Peyer's patch (tissue), 4 donors: ENCODE data around the gene DPRX.

Experiments
- POLR2A ChIP-seq, 2 donors: fragments of 450-650 bp; IDR thresholded peaks; one replicate each; pipeline ENCODE4 v1.5.1; 2017; ENCODE audit warnings: antibody characterized with exemption in 2 of 2, mild to moderate bottlenecking in 2 of 2, moderate library complexity in 2 of 2
- TF ChIP-seq, protein P1 (sequence below), 6 experiments: fragments of 450-650 bp in 4 of 6; fragments of 200-600 bp in 2 of 6; sonication (generic) in 1 of 6; IDR thresholded peaks; one replicate each; pipeline ENCODE4 v1.5.1; 2017 to 2019; ENCODE audit warnings: antibody characterized with exemption in 6 of 6, mild to moderate bottlenecking in 3 of 6, moderate library complexity in 1 of 6

DNA sequence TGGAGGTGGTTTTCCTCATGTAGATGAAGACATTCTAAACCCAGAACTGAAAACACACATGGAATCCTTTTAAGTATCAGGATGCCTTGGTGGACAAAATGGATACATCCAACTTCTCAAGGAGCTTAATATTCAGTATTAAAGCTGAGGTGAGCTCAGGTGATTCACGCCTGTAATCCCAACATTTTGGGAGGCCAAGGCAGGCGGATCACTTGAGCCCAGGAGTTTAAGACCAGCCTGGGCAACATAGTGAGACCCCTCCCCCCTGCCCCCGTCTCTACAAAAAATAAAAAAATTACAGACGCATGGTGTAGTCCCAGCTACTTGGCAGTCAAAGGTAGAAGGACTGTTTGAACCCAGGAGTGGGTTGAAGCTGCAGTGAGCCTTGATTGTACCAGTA is 28.8 kb downstream of the DPRX start:
- TF ChIP-seq, protein P1, sequence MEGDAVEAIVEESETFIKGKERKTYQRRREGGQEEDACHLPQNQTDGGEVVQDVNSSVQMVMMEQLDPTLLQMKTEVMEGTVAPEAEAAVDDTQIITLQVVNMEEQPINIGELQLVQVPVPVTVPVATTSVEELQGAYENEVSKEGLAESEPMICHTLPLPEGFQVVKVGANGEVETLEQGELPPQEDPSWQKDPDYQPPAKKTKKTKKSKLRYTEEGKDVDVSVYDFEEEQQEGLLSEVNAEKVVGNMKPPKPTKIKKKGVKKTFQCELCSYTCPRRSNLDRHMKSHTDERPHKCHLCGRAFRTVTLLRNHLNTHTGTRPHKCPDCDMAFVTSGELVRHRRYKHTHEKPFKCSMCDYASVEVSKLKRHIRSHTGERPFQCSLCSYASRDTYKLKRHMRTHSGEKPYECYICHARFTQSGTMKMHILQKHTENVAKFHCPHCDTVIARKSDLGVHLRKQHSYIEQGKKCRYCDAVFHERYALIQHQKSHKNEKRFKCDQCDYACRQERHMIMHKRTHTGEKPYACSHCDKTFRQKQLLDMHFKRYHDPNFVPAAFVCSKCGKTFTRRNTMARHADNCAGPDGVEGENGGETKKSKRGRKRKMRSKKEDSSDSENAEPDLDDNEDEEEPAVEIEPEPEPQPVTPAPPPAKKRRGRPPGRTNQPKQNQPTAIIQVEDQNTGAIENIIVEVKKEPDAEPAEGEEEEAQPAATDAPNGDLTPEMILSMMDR (IDR thresholded peaks at IDR 0.05), result no peak
- no peak for TF ChIP-seq POLR2A (IDR thresholded peaks at IDR 0.05)
